Heart left ventricle (tissue), 16 donors: ENCODE data around the gene ROBO1. TPM values are rescaled to one million over a fixed set of nuclear protein-coding genes. Genes with fewer than 3 reads are reported as not detected.

Experiments
- ATAC-seq, 4 donors: fragments of 200-7000 bp; cut with Tn5 transposase; one replicate each; pipeline ENCODE4 v1.9.1; 2020 to 2022; ENCODE audit warnings: moderate library complexity in 4 of 4, mild to moderate bottlenecking in 3 of 4, moderate number of reproducible peaks in 1 of 4
- DNase-seq, 5 donors: peaks; one replicate each; pipeline ENCODE4 v3.0.0-alpha.2; 2020
- H3K27ac ChIP-seq, 12 donors: fragments of 200-600 bp; sonication (generic) in 4 of 12; one replicate each; pipeline versions ENCODE4 v1.5.0 to v1.8.0; 2016 to 2022; ENCODE audit warnings: mild to moderate bottlenecking in 2 of 12
- H3K27me3 ChIP-seq, 9 donors: fragments of 200-600 bp; sonication (generic) in 2 of 9; one replicate each; pipeline versions ENCODE4 v1.5.1 to v1.8.0; 2016 to 2022; ENCODE audit warnings: mild to moderate bottlenecking in 3 of 9
- H3K36me3 ChIP-seq, 9 donors: fragments of 200-600 bp; sonication (generic) in 2 of 9; one replicate each; pipeline versions ENCODE4 v1.5.0 to v1.8.0; 2018 to 2022; ENCODE audit warnings: mild to moderate bottlenecking in 2 of 9
- H3K4me1 ChIP-seq, 12 donors: fragments of 200-600 bp; sonication (generic) in 4 of 12; one replicate each; pipeline versions ENCODE4 v1.5.0 to v1.8.0; 2016 to 2022; ENCODE audit warnings: mild to moderate bottlenecking in 3 of 12
- H3K4me3 ChIP-seq, 12 donors: fragments of 200-600 bp; sonication (generic) in 4 of 12; one replicate each; pipeline versions ENCODE4 v1.5.0 to v1.8.0; 2017 to 2022; ENCODE audit warnings: mild to moderate bottlenecking in 9 of 12, moderate library complexity in 4 of 12
- H3K9me3 ChIP-seq, 12 donors: fragments of 200-600 bp; sonication (generic) in 4 of 12; one replicate each; pipeline versions ENCODE4 v1.5.0 to v1.8.0; 2016 to 2022; ENCODE audit warnings: mild to moderate bottlenecking in 1 of 12
- POLR2A ChIP-seq, 2 donors: fragments of 450-650 bp; IDR thresholded peaks; one replicate each; pipeline ENCODE4 v1.6.1; 2017; ENCODE audit warnings: antibody characterized with exemption in 2 of 2, mild to moderate bottlenecking in 2 of 2, moderate library complexity in 2 of 2
- WGBS, 4 donors: extraction: QIAGEN DNeasy Blood & Tissue Kit in 2 of 4; methylation state at CpG; one replicate each; pipeline versions ENCODE4 v1.1.5 to v1.1.7; 2013 to 2018; 5-methylcytosine and 5-hydroxymethylcytosine counted together
- intact Hi-C, 10 donors: fragments of 100-400 bp; cut with DNase I; formaldehyde crosslinking; loops; one replicate each; pipeline versions ENCODE4 v1.11.1 to v1.14.2; 2022
- polyA plus RNA-seq, 2 donors: library from polyadenylated mRNA; stranded (reverse); fragments of 200-250 nt; gene quantifications; one replicate each; pipeline ENCODE4 v1.2.3, GENCODE V29; 2013
- total RNA-seq, 9 donors: library from RNA; depleted of rRNA in 2 of 9; stranded (reverse); fragments of >200 nt in 2 of 9; fragmentation: NEBNext Ultra II Directional in 3 of 9; extraction: Animal tissue kit (Norgen Biotek cat#: 25700) in 3 of 9; gene quantifications; one replicate each; pipeline versions ENCODE4 v1.1.0 to v1.2.4, GENCODE V29; 2016 to 2023
- TF ChIP-seq, protein P1 (sequence below), 12 donors: fragments of 200-600 bp; sonication (generic) in 4 of 12; IDR thresholded peaks; one replicate each; pipeline versions ENCODE4 v1.5.0 to v1.8.0; 2018 to 2022; ENCODE audit warnings: antibody characterized with exemption in 12 of 12, mild to moderate bottlenecking in 5 of 12
- donor health status: ischemic (EF 13 %, LVEDD 7.1; RV severe dilation, severe dysfunction).
- donor health status: healthy with polysubstance abuse.
- donor health status: DM: no; HTN: yes; CAD: no.
- donor health status: DM: no; HTN: no; CAD: no.
- donor health status: ischemic (EF 25% LVEDD 6.9; RV normal size, moderate dysfunction).
- donor health status: ischemic (EF 25% LVEDD 5.7; RV mildly dilated, moderate dysfunction).
- donor health status: healthy.
- donor health status: DM: yes; HTN: yes; CAD: no.
- donor health status: ischemic (EF 35%, LVEDD 5.7; RV mildly dilated, moderate dysfunction).
- donor health status: nonischemic (EF 11% LVEDD 7.7; RV severe dilation, severe dysfunction).
- donor health status: DM: yes; HTN: yes; CAD: no.
- donor health status: PGD.
- donor health status: ischemic (EF 29% LVEDD 5.4; RV normal size, mild dysfunction).
- donor health status: nonischemic (EF 23%, LVEDD 6.1; RV moderate dilation, normal function).

ROBO1 gene
- total and polyA plus RNA-seq, 11 donors = 1.4 to 14.8 (median 5.7) TPM

DNA sequence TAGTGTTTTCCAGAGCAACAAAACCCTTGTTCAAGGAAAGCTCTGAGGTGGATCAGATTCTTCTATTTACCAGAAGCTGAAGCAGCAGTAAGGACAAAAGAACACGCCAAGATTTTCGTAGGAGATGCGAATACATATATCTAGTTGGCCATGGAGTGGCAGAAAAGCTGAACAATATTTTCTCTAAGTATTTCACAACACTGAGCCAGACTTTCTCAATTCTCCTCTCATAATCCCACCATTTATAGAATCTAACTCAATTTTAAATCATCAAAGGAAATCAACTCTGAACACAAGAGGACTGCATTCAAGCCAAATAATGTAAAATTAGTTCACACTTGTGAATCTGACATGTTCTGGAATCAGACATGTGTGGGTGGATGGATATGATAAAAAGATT, 775.0 kb downstream of the ROBO1 start:
- intact Hi-C loops = no loop called here
- Histone ChIP-seq H3K27ac (no peak overlapping the region), H3K36me3 (no peaks in the 10 kb centered on the region), H3K4me3 (no peak overlapping the region), H3K9me3 (peaks cover 0 to 26% (median 9%) of the 10 kb centered on the region in 12 donors), H3K4me1 (no peaks in the 10 kb centered on the region), H3K27me3 (no peaks in the 10 kb centered on the region)
- ATAC-seq = no peak
- no peak for TF ChIP-seq POLR2A (IDR thresholded peaks at IDR 0.05)
- TF ChIP-seq, protein P1, sequence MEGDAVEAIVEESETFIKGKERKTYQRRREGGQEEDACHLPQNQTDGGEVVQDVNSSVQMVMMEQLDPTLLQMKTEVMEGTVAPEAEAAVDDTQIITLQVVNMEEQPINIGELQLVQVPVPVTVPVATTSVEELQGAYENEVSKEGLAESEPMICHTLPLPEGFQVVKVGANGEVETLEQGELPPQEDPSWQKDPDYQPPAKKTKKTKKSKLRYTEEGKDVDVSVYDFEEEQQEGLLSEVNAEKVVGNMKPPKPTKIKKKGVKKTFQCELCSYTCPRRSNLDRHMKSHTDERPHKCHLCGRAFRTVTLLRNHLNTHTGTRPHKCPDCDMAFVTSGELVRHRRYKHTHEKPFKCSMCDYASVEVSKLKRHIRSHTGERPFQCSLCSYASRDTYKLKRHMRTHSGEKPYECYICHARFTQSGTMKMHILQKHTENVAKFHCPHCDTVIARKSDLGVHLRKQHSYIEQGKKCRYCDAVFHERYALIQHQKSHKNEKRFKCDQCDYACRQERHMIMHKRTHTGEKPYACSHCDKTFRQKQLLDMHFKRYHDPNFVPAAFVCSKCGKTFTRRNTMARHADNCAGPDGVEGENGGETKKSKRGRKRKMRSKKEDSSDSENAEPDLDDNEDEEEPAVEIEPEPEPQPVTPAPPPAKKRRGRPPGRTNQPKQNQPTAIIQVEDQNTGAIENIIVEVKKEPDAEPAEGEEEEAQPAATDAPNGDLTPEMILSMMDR (IDR thresholded peaks at IDR 0.05) = no peak
- no peak for DNase-seq
- 93 to 97% (median 96%) methylated on average over 3 of the region's 3 CpGs for WGBS, 4 donors

DNA sequence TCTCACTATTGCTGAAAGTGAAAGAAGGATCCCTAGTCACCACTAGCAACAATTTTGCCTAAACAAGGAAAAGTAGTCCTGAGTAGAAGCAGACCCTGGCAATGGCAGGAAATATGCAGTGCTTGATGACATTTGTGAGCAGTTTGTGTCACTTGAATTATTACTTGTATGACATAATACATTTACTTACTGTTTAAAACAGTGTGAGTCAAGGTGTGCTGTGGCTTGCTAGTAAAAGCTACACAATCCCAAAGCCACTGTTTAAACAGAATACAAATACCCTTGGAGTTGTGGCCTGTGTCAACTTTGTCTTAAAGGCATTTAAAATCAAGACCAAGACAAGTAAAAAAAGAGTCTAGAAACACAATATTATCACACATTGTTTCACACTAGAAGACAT, 775.4 kb downstream of the ROBO1 start:
- Histone ChIP-seq H3K27me3 (no peaks in the 10 kb centered on the region), H3K36me3 (no peaks in the 10 kb centered on the region), H3K9me3 (peaks cover 0 to 26% (median 9%) of the 10 kb centered on the region in 12 donors), H3K4me1 (no peaks in the 10 kb centered on the region), H3K4me3 (no peak overlapping the region), H3K27ac (no peak overlapping the region)
- ATAC-seq (no peak), DNase-seq (no peak)
- intact Hi-C loops = no loop called here
- TF ChIP-seq POLR2A (IDR thresholded peaks at IDR 0.05) = no peak
- TF ChIP-seq, protein P1 (IDR thresholded peaks at IDR 0.05) = no peak

DNA sequence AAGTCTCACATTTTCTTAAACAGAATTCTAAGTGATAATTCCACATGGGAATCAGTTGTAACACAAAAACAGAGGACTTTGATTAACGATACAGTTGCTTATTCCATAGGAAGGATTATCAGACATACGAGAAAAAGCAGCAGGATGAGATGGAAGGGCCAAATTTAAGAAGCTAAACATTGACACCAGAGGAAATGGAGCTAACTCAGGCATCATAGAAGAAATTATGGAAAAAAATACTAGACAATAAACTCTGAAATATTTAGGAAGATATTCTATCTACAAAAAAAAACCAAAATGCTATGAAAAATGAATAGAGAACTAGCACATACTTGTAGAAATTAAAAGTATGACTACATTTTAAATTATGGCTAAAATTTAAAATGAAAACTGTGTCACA, 776.1 kb downstream of the ROBO1 start:
- WGBS, 4 donors = 91 to 93% (median 91%) methylated on average over 2 of the region's 2 CpGs
- Histone ChIP-seq H3K4me1 (no peaks in the 10 kb centered on the region), H3K4me3 (no peak overlapping the region), H3K36me3 (no peaks in the 10 kb centered on the region), H3K9me3 (peaks cover 0 to 26% (median 9%) of the 10 kb centered on the region in 12 donors), H3K27me3 (no peaks in the 10 kb centered on the region), H3K27ac (no peak overlapping the region)
- no peak for TF ChIP-seq POLR2A (IDR thresholded peaks at IDR 0.05)
- TF ChIP-seq, protein P1 (IDR thresholded peaks at IDR 0.05) = no peak
- ATAC-seq = no peak
- no peak for DNase-seq
- intact Hi-C loops = no loop called here

DNA sequence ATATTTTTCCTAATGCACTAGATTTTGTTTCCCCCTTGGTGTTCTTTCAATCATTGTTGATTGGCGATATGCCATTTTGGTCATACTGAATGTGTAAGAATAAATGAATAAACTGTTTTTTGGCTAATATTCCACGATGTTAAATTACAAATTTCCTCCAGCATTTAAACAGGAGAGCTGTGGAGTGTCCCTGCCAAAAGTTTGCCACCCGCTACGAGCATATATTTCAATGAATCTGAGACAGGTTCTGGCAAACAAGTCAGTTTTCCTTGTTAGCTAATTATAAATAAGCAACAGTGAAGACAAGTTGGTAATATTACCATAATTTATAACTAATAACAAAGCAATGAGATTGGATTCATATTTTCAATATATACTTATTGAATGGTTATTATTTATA, 777.6 kb downstream of the ROBO1 start:
- DNase-seq (no peak), ATAC-seq (no peak)
- no peak overlapping the region for H3K27ac ChIP-seq

More for the DNA sequence above, 777.6 kb downstream of the ROBO1 start:
- Histone ChIP-seq H3K4me3 (no peak overlapping the region), H3K9me3 (peaks cover 0 to 26% (median 9%) of the 10 kb centered on the region in 12 donors), H3K27me3 (no peaks in the 10 kb centered on the region), H3K4me1 (peaks cover 0 to 3% (median 0%) of the 10 kb centered on the region in 12 donors), H3K36me3 (no peaks in the 10 kb centered on the region)
- TF ChIP-seq POLR2A (IDR thresholded peaks at IDR 0.05) = no peak
- TF ChIP-seq, protein P1 (IDR thresholded peaks at IDR 0.05) = no peak
- intact Hi-C loops = no loop called here
- WGBS, 4 donors = 83 to 91% (median 88%) methylated on average over 4 of the region's 4 CpGs
